IMR-90 (cell line): ENCODE results near the gene PROM2. TPM values are rescaled to one million over a fixed set of nuclear protein-coding genes. Genes with fewer than 3 reads are reported as not detected.

Experiments used
- ATAC-seq: fragments of 200-7000 bp; cut with Tn5 transposase; 2 replicates; pipeline ENCODE4 v1.9.1; 2020; ENCODE audit warnings: low read depth, mild to moderate bottlenecking, moderate library complexity
- BruUV-seq: library from RNA; stranded (reverse); fragments of 400-500 nt; replicated peaks from 2 replicates; lab custom pipeline; 2021; lab: Mats Ljungman, UMichigan
- CTCF ChIA-PET: fragments of 300-600 bp; formaldehyde crosslinking; extraction: SDS; loops from one replicate; lab custom pipeline; 2021; ENCODE audit warnings: antibody characterized with exemption; lab: Yijun Ruan, JAX
- POLR2A ChIA-PET: fragments of 300-600 bp; sonication (Branson Sonifier 250); formaldehyde crosslinking; loops from one replicate; lab custom pipeline; 2022; ENCODE audit warnings: antibody characterized with exemption; ENCODE audit not compliant: unreplicated experiment; lab: Charles Lee
- DNase-seq: peaks from one replicate; pipeline ENCODE4 v3.0.0; 2013
- H2AFZ ChIP-seq: replicated peaks from 2 replicates; pipeline ENCODE3; 2013; ENCODE audit warnings: low read length, mild to moderate bottlenecking; ENCODE audit not compliant: poor library complexity
- H2AK5ac ChIP-seq: 2 replicates; pipeline ENCODE4 v1.6.1; 2013; ENCODE audit warnings: low read depth, low read length, inconsistent platforms
- H2AK9ac ChIP-seq: replicated peaks from 2 replicates; pipeline ENCODE3; 2013; ENCODE audit warnings: mild to moderate bottlenecking, low read depth, low read length, moderate library complexity; ENCODE audit not compliant: poor library complexity
- H2BK120ac ChIP-seq: 2 replicates; pipeline ENCODE4 v1.6.1; 2013; ENCODE audit warnings: low read depth, low read length, inconsistent platforms
- H2BK15ac ChIP-seq: 3 replicates; pipeline ENCODE4 v1.6.1; 2013; ENCODE audit warnings: low read depth, low read length, inconsistent platforms
- H2BK20ac ChIP-seq: 2 replicates; pipeline ENCODE4 v1.6.1; 2013; ENCODE audit warnings: low read depth, mild to moderate bottlenecking, inconsistent platforms, low read length, moderate library complexity
- H2BK5ac ChIP-seq: 2 replicates; pipeline ENCODE4 v1.6.1; 2013; ENCODE audit warnings: mild to moderate bottlenecking, low read depth, low read length, inconsistent platforms; ENCODE audit not compliant: poor library complexity, severe bottlenecking
- H3K14ac ChIP-seq: replicated peaks from 2 replicates; pipeline ENCODE4 v1.6.1; 2013; ENCODE audit warnings: low read depth, low read length, inconsistent platforms
- H3K18ac ChIP-seq: 2 replicates; pipeline ENCODE4 v1.6.1; 2013; ENCODE audit warnings: low read depth, low read length, control low read depth
- H3K23ac ChIP-seq: 2 replicates; pipeline ENCODE4 v1.6.1; 2013; ENCODE audit warnings: low read depth, low read length, inconsistent platforms
- H3K27ac ChIP-seq: 2 replicates; pipeline ENCODE4 v1.5.1; 2013; ENCODE audit warnings: mild to moderate bottlenecking, control low read depth, low read length; ENCODE audit not compliant: insufficient read depth
- H3K27me3 ChIP-seq: 2 replicates; pipeline ENCODE4 v1.6.1; 2013; ENCODE audit warnings: low read length; ENCODE audit not compliant: control insufficient read depth, insufficient read depth
- H3K36me3 ChIP-seq: 2 replicates; pipeline ENCODE4 v1.6.1; 2013; ENCODE audit warnings: low read length, mixed read lengths; ENCODE audit not compliant: control insufficient read depth, insufficient read depth
- H3K4ac ChIP-seq: 2 replicates; pipeline ENCODE4 v1.6.1; 2013; ENCODE audit warnings: low read depth, low read length, inconsistent platforms
- H3K4me1 ChIP-seq: 2 replicates; pipeline ENCODE4 v1.6.1; 2013; ENCODE audit warnings: low read length, mixed read lengths; ENCODE audit not compliant: control insufficient read depth, insufficient read depth
- H3K4me2 ChIP-seq: 2 replicates; pipeline ENCODE4 v1.6.1; 2013; ENCODE audit warnings: low read depth, mild to moderate bottlenecking, control low read depth, low read length, moderate library complexity
- H3K4me3 ChIP-seq: 2 replicates; pipeline ENCODE4 v1.5.1; 2013; ENCODE audit warnings: low read depth, mild to moderate bottlenecking, control low read depth, low read length, moderate library complexity; ENCODE audit not compliant: insufficient read depth
- H3K56ac ChIP-seq: 2 replicates; pipeline ENCODE4 v1.6.1; 2013; ENCODE audit warnings: low read length, inconsistent platforms; ENCODE audit not compliant: insufficient read depth; ENCODE audit errors: extremely low read depth
- H3K79me1 ChIP-seq, 2 experiments: 2 replicates each; pipeline ENCODE4 v1.6.1; 2013; ENCODE audit warnings: low read length in 2 of 2, inconsistent platforms in 1 of 2, low read depth in 1 of 2
- H3K9ac ChIP-seq: 2 replicates; pipeline ENCODE4 v1.6.1; 2013; ENCODE audit warnings: low read depth, low read length, control low read depth
- H3K9me1 ChIP-seq: 2 replicates; pipeline ENCODE4 v1.6.1; 2013; ENCODE audit warnings: low read length, inconsistent platforms; ENCODE audit not compliant: insufficient read depth
- H3K9me3 ChIP-seq: 2 replicates; pipeline ENCODE4 v1.6.1; 2013; ENCODE audit warnings: low read length; ENCODE audit not compliant: control insufficient read depth, insufficient read depth
- H4K20me1 ChIP-seq: 2 replicates; pipeline ENCODE4 v1.6.1; 2013; ENCODE audit warnings: low read length, inconsistent platforms; ENCODE audit not compliant: insufficient read depth
- H4K5ac ChIP-seq: 2 replicates; pipeline ENCODE4 v1.6.1; 2013; ENCODE audit warnings: mild to moderate bottlenecking, low read depth, low read length, control low read depth
- H4K8ac ChIP-seq, 2 experiments: 2 replicates each; pipeline ENCODE4 v1.6.1; 2013; ENCODE audit warnings: low read depth in 2 of 2, low read length in 2 of 2, control low read depth in 1 of 2, inconsistent platforms in 1 of 2
- H4K91ac ChIP-seq: 2 replicates; pipeline ENCODE4 v1.6.1; 2013; ENCODE audit warnings: low read depth, low read length, inconsistent platforms; ENCODE audit not compliant: insufficient read depth
- BHLHE40 ChIP-seq: fragments of 150-350 bp; IDR thresholded peaks from 2 replicates; pipeline ENCODE4 v1.6.1; 2016; ENCODE audit warnings: mild to moderate bottlenecking, low read depth, low read length
- MAZ ChIP-seq: IDR thresholded peaks from 2 replicates; pipeline ENCODE4 v1.6.1; 2012; ENCODE audit warnings: low read depth, mild to moderate bottlenecking, low read length, improper control_type of control experiment, moderate library complexity, borderline replicate concordance
- RAD21 ChIP-seq: IDR thresholded peaks from 2 replicates; pipeline ENCODE4 v1.6.1; 2012; ENCODE audit warnings: low read length, improper control_type of control experiment
- RCOR1 ChIP-seq: IDR thresholded peaks from 2 replicates; pipeline ENCODE4 v1.6.1; 2012; ENCODE audit warnings: mild to moderate bottlenecking, low read length, improper control_type of control experiment; ENCODE audit not compliant: insufficient replicate concordance
- WGBS, 2 experiments: methylation state at CpG; one replicate each; pipeline versions ENCODE4 v1.1.5 to v1.1.7; 2013; ENCODE audit warnings: missing lambda C conversion rate in 2 of 2; ENCODE audit not compliant: insufficient read length in 1 of 2; ENCODE audit errors: extremely low coverage in 2 of 2; 5-methylcytosine and 5-hydroxymethylcytosine counted together
- dilution Hi-C: fragments of 300-500 bp; cut with HindIII; formaldehyde crosslinking; loops from one replicate; pipeline ENCODE4 v1.14.3; 2018; ENCODE audit warnings: low sequenced_read_pairs; ENCODE audit not compliant: unreplicated experiment
- in situ Hi-C: fragments of 300-500 bp; cut with MboI; formaldehyde crosslinking; loops from 3 replicates; pipeline ENCODE4 v1.14.3; 2019; ENCODE audit warnings: low sequenced_read_pairs, inconsistent platforms, mixed read lengths
- intact Hi-C: fragments of 100-400 bp; cut with micrococcal nuclease; formaldehyde crosslinking; loops from 2 replicates; pipeline ENCODE4 v1.10.0; 2022
- polyA plus RNA-seq, 3 experiments: library from polyadenylated mRNA; depleted of rRNA; stranded (reverse); fragments of >200 nt; gene quantifications; 2 replicates each; pipeline ENCODE4 v1.2.3, GENCODE V29; 2012; ENCODE audit warnings: low replicate concordance in 1 of 3
- total RNA-seq: library from RNA; depleted of rRNA; stranded (reverse); fragments of >200 nt; gene quantifications from 2 replicates; pipeline ENCODE4 v1.2.3, GENCODE V29; 2012

PROM2 gene
- total and polyA plus RNA-seq, 2 of the 4 experiments (the other 2 are of a cell fraction): 0.26 TPM; not detected in 1

DNA sequence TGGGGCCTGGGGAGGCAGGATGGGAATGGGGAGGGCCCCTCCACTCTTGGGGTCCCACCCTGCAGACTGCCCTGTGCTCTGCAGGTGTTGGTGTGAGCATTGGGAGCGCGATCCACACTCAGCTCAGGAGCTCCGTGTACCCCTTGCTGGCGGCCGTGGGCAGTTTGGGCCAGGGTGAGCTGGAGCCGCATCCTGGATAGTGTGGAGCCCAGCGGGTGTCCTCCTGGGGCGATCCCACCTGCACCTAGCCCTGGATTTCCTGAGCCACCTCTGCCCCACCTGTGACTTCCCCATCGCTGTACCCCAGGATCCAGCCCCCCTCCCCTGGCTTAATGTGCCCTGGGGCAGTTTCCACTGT is 2.6 kb downstream of the PROM2 start:
- no peak overlapping the region for H3K27ac ChIP-seq
- no peak overlapping the region for H2AK5ac ChIP-seq
- no peak overlapping the region for H2BK15ac ChIP-seq
- CTCF ChIA-PET: no interaction called here
- in situ Hi-C loops: no loop called here
- H3K79me1 ChIP-seq: no peaks in the 10 kb centered on the region
- no peak overlapping the region for H2BK120ac ChIP-seq
- TF ChIP-seq MAZ (no peak), RAD21 (no peak), RCOR1 (no peak), BHLHE40 (no peak)
- no peak overlapping the region for H4K91ac ChIP-seq
- H3K4me3 ChIP-seq: no peak overlapping the region
- dilution Hi-C loops: no loop called here
- H3K9ac ChIP-seq: no peak overlapping the region
- no peak overlapping the region for H2BK20ac ChIP-seq
- no peak overlapping the region for H3K4me2 ChIP-seq
- H3K18ac ChIP-seq: no peak overlapping the region
- no peaks in the 10 kb centered on the region for H3K27me3 ChIP-seq
- intact Hi-C loops: no loop called here
- WGBS, 2 experiments: 68% methylated on average over 4 of the region's 9 CpGs; no CpG with 5 or more reads in 1 of the 2 experiments
- H2AFZ ChIP-seq: no peak overlapping the region
- POLR2A ChIA-PET: no interaction called here
- no peak overlapping the region for H2AK9ac ChIP-seq
- no peak for ATAC-seq
- no peak for DNase-seq
- no peak overlapping the region for H3K14ac ChIP-seq
- H4K8ac ChIP-seq: no peak overlapping the region
- H3K9me1 ChIP-seq: no peaks in the 10 kb centered on the region
- no peaks in the 10 kb centered on the region for H3K36me3 ChIP-seq
- H2BK5ac ChIP-seq: no peak overlapping the region
- no peaks in the 10 kb centered on the region for H3K4me1 ChIP-seq
- no peak overlapping the region for H3K56ac ChIP-seq
- no TSS peak for BruUV-seq
- H3K4ac ChIP-seq: no peak overlapping the region
- H3K23ac ChIP-seq: no peak overlapping the region
- H4K20me1 ChIP-seq: no peaks in the 10 kb centered on the region
- H3K9me3 ChIP-seq: no peaks in the 10 kb centered on the region
- H4K5ac ChIP-seq: no peak overlapping the region
